Stimulated activated CD8-positive, alpha-beta memory T cell treated with anti-CD3 and anti-CD28 coated beads, Interleukin-12 subunit alpha, Interleukin-12 subunit beta, amount 100 ng/mL, for 1 hour (primary cell): ENCODE measurements around the gene STIP1.

Experiments used
- DNase-seq: peaks from one replicate; pipeline ENCODE4 v3.0.0-alpha.2; 2020; ENCODE audit warnings: low read depth

The STIP1 gene

DNA sequence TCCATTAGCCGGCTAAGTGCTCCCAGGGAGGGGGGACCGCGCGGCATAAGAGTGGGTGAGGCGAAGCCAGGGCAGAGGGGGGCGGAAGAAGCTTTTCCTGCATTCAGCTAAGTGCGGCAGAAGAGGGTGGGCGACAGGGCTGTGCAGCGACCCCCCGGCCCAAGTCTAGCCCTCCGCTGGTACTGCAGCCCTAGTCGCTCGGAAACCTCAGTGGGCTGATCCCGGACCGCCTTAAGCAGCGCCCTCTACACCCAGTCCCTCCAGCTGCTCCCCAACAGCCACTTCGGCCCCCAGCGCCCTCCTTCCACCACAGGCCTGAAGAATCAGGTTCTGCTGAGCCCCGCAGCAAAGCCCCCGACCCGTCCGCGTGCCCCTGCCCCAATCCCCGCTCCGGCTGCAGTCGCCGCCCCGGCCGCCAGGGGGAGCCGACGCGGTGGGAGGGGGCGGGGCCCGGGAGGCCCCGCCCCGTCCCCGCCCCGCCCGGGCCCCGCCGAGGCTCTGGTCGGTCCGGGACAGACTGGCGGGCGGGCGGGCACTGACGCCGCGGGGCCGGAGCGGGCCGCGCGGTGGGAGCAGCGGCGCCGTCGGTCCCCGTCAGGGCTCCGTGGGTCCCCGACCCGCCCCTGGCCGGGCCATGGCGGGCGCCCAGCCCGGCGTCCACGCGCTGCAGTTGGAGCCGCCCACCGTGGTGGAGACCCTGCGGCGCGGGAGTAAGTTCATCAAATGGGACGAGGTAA lies 65.2 kb downstream of the STIP1 start, which contains the start of gene PLCB3:
PLCB3 (plus strand) TSS at position 515 of the 737 bp plus-strand sequence; CDS start at position 635, 120 bp downstream.
- no peak for DNase-seq

DNA sequence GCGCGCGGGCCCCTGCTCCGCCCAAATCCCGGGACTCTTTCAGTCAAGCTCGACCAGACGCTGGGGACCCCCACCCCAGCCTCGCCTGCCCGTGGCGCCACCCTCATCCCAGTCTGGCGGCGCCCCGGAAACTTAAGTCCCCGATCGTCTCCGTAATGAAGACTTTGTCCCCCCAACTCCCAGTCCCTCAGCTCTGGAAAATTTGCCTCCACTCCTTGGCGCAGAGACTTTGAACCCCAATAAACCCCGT lies 65.7 kb downstream of the STIP1 start:
- DNase-seq = no peak

GRCh38 chr11:64252003-64252872 lies 66.3 kb downstream of the STIP1 start:
- DNase-seq = no peak

DNA sequence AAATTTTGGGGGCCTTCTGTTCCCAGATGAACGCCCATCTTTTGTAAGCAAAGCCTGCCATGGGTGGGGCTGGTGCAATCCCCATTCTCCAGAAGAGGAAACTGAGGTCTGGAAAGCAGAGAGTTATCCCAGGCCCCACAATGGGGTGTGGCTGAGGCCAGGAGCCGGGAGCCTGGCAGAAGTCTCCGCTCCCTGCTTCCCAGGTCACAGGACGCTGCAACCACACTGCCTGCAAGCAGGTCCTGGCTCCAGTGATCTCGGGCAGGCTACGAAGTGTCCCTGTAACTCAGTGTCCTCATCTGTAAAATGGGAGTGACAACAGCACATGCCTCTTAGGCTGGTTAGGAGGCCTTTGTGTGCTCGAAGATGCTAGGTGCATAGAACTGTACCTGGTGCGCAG lies 67.1 kb downstream of the STIP1 start:
- no peak for DNase-seq

DNA sequence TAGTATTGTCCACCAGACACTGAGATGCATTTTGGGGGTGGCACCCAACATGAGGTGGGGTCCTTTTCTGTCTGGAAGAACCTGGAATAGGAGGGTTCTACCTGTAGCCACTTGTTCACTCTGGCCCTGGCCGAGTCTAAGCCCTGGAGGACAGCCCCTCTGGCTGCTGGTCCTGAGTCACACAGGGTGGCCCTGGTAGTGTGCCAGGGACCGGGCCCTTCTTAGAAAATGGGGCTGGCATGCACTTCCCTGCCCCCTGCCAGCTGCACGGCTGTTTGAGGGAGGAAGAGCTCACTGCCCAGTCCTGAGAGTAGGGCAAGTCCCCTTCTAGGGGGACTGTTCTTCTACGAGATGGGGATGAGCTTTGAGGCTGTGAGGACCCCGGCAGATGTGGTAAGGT lies 67.5 kb downstream of the STIP1 start:
- DNase-seq = no peak
